CD4-positive, alpha-beta T cell treated with Interleukin-21 for 1 hour (primary cell): ENCODE measurements around the gene CCR5.

Experiments used
- DNase-seq: peaks from one replicate; pipeline ENCODE4 v3.0.0-alpha.2; 2020

CCR5 gene

GRCh38 chr3:46359733-46360493, 10.8 kb upstream of the CCR5 start:
- DNase-seq: no peak

- DNase-seq: peak; percentile 38
Observed at GRCh38 chr3:46360907-46361306, 9.8 kb upstream of the CCR5 start.

- DNase-seq: no peak
Observed at GRCh38 chr3:46361408-46362283, 9.1 kb upstream of the CCR5 start.

DNA sequence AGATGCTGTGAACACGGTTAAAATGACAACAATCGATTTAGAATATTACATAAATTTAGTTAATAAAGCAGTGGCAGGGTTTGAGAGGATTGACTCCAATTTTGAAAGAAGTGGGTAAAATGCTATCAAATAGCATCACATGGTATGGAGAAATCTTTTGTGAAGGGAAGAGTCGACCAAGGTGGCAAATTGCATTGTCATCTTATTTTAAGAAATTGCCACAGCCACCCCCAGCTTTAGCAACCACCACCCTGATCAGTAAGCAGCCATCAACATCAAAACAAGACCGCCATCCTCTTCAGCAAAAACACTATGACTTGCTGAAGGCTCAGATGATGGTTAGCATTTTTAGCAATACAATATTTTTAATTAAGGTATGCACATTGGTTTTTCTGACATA, 5.7 kb upstream of the CCR5 start:
- no peak for DNase-seq

DNA sequence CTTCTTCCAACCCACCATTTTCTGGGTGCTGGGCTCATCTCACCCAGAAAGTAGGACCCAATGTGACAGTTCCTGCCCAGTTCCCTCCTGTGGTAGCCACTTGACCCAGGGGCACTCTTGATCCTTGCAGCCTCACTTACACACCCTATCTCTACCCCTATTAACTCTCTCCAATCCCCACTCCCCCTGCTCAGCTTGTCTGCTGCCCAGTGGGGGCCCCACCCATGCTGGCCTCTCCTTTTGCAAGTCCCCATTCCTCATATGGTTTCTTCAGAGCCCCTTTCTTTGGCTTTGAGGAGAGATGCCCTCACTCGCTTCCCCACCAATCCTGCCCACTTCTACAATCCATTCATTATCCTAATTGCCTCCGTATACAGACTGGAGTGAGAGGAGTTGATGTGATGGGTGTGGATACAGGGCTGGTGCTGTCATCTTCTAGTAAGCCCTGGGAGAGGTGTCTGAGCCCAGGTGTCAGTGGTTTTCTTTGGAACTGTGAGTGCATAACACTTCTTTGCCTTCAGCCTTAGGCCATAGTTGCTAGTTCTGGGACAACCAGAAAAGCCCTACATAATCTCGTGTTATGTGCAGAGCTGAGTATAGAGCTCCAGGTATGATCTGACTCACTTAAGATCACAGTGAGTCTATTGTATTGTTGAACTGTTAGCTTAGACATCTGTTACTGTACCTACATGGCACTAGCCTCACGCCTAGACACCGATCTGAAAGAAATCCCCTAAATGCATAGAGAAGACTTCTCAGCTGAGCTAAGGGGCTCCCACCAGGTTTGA, 4.8 kb upstream of the CCR5 start:
- DNase-seq: no peak

- DNase-seq: no peak
Observed at GRCh38 chr3:46367811-46368210, 2.9 kb upstream of the CCR5 start.

DNA sequence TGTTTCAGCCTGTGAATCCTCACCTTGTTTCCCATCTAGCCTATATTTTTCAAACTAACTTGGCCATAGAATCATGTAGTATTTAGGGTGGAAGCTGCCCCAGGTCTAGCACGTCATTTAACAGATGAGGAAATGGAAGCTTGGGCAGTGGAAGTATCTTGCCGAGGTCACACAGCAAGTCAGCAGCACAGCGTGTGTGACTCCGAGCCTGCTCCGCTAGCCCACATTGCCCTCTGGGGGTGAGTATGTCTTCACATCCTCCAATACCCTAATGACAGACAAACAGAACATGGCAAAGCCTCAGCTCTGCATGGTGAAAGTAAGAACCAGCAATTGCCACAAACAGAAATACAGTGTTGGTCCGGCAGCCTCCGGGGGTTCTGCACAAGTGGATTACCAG, 2.2 kb upstream of the CCR5 start:
- DNase-seq: peak; percentile 82

- DNase-seq: no peak
Observed at GRCh38 chr3:46369151-46369550, 1.6 kb upstream of the CCR5 start.

DNA sequence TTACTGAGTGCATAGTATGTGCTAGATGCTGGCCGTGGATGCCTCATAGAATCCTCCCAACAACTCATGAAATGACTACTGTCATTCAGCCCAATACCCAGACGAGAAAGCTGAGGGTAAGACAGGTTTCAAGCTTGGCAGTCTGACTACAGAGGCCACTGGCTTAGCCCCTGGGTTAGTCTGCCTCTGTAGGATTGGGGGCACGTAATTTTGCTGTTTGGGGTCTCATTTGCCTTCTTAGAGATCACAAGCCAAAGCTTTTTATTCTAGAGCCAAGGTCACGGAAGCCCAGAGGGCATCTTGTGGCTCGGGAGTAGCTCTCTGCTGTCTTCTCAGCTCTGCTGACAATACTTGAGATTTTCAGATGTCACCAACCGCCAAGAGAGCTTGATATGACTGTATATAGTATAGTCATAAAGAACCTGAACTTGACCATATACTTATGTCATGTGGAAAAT, 1.0 kb upstream of the CCR5 start:
- no peak for DNase-seq

DNA sequence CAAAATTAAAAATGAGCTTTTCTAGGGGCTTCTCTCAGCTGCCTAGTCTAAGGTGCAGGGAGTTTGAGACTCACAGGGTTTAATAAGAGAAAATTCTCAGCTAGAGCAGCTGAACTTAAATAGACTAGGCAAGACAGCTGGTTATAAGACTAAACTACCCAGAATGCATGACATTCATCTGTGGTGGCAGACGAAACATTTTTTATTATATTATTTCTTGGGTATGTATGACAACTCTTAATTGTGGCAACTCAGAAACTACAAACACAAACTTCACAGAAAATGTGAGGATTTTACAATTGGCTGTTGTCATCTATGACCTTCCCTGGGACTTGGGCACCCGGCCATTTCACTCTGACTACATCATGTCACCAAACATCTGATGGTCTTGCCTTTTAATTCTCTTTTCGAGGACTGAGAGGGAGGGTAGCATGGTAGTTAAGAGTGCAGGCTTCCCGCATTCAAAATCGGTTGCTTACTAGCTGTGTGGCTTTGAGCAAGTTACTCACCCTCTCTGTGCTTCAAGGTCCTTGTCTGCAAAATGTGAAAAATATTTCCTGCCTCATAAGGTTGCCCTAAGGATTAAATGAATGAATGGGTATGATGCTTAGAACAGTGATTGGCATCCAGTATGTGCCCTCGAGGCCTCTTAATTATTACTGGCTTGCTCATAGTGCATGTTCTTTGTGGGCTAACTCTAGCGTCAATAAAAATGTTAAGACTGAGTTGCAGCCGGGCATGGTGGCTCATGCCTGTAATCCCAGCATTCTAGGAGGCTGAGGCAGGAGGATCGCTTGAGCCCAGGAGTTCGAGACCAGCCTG, 984 bp downstream of the CCR5 start:
- DNase-seq: no peak

- peak; percentile 57 for DNase-seq
Observed at GRCh38 chr3:46372492-46373359, 2.0 kb downstream of the CCR5 start.

- DNase-seq: no peak
Observed at GRCh38 chr3:46374755-46375154, 4.0 kb downstream of the CCR5 start.

GRCh38 chr3:46375218-46375617, 4.5 kb downstream of the CCR5 start:
- DNase-seq: no peak

DNA sequence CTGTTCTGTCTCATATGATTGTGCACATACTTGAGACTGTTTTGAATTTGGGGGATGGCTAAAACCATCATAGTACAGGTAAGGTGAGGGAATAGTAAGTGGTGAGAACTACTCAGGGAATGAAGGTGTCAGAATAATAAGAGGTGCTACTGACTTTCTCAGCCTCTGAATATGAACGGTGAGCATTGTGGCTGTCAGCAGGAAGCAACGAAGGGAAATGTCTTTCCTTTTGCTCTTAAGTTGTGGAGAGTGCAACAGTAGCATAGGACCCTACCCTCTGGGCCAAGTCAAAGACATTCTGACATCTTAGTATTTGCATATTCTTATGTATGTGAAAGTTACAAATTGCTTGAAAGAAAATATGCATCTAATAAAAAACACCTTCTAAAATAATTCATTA, 5.1 kb downstream of the CCR5 start:
- no peak for DNase-seq

GRCh38 chr3:46378426-46378942, 7.7 kb downstream of the CCR5 start:
- peak; percentile 70 for DNase-seq

DNA sequence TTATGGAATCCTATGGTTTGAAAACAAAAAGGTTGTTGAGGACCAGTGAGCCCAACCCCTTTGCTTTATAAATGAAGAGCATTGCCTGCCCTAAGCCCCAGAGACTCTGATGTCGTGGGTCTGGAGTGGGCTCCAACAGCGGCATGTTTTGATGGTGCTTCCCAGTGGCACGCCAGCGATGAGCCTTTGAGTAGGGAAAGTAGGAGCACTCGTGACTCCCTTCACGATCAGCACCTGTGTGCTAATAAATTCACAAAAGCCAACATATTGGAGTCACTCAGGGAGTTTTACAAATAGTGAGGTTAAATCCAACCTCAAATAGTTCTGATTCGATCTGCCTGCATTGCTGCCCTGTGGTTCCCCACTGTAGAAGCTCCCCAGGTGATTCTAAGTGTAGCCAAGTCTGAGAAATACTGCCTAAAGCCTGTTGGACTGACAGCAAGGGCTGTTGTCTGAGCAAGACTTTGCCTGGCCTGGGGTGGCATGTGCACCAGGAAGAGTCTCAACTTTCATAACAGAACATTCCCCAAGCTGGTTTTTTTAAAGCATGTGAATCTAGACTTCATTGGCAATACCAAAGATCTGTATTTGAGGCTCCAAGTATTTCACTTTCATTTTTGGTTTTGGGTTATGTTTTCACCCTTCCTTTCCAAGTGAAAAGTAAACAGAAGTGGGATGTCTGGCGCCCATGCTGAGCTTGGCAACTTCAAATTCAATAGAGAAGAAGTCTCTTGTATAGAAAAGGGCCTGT, 9.9 kb downstream of the CCR5 start:
- no peak for DNase-seq

GRCh38 chr3:46381625-46382024, 10.9 kb downstream of the CCR5 start:
- DNase-seq: no peak

DNA sequence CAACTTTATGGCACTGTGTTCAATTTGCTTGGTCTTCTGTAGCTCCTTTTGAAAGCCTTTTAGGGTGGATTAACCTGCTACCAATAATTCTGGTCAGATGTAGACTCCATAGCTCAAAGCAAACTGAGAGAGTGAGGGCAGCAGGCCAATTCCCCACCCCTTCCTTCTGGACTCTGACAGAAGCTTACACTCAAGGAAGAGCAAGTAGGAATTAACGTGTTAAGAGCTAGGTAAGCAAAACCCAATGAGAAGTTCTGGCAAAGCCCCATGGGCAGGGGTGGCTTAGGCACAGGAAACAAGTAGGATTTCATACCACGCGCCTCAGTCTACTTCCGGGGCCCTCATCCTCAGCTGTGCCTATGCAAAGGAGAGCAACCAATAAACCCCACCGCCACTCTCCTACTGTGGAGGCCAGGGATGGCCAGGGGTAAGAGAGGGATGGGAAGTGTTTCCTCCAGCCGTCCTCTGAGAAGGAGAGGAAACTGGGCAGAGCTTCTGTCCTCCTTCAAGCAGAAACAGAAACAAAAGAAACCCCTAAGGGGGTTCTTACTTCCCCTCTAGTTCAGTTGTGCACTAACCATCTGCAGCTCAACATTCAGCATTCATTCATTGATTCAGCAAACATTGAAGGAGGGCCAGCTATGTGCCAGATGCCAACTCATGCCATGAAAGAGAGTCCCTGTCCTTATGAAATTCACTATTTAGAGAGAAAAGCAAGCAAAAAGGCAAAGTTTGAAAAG, 12.6 kb downstream of the CCR5 start:
- DNase-seq: no peak

DNA sequence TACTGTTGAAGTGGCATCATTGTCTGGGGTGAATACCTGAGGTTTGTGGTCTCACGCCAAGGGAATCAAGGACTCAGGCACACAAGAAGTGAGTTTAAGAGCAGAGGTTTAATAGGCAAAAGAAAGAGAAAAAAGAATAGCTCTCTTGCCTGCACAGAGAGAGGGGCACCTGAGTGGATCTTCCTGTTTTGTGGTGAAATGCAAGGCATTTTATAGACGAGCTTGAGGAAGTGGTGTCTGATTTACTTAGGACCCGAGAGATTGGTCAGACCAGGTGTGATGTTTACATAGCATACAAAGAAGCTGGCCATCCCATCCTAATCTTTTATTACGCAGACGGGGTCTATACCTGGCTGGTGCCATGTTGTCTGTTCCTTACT, 13.2 kb downstream of the CCR5 start:
- no peak for DNase-seq

DNA sequence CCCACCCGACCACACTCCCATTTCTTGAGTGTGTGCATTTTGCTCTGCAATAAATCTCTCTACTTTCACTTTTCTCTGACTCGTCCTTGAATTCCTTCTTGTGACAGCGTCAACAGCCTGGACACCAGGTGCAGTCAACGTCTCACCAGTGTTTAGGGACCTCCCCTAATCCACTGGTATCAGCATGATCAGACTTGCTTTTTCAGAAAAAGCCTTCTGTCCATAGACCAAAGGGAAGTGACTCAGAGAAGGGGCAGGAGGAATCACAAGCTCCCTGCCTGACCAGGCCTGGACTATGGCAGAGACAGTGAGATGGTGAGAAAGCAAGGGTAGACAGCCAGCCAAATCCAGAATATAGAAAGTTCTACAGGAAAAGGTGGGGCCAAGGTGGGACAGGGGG, 15.5 kb downstream of the CCR5 start:
- DNase-seq: no peak
